GM19240 (cell line): ENCODE measurements around the gene EP400.
"Not testable (repeated sequence)": the region's sequence is repeated elsewhere in the genome, so short reads cannot be mapped to it uniquely, and the experiment has no call there.

ENCODE experiments used
- DNase-seq: peaks from one replicate; pipeline ENCODE4 v3.0.0; 2011; ENCODE audit warnings: low spot score; ENCODE audit not compliant: insufficient read length

The EP400 gene

DNA sequence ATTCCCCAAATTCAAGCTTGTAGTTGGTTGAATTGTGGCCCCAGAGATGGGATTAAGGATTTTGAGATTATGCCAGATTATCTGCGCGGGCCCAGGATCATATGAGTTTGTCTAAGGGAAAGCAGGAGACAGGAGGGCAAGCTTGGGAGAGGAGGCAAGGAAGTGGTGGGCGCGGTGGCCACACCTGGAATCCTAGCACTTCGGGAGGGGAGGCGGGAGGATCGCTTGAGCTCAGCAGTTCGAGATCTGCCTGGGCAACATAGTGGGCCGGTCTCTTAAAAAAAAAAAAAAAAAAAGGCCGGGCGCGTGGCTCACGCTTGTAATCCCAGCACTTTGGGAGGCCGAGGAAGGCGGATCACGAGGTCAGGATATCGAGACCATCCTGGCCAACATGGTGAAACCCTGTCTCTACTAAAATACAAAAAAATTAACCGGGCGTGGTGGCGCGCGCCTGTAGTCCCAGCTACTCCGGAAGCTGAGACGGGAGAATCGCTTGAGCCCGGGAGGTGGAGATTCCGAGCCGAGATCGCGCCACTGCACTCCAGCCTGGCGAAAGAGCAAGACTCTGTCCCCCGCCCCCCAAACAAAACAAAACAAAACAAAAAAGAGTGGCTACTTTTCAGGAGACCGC lies 21.5 kb upstream of the EP400 start:
- DNase-seq, result no peak

DNA sequence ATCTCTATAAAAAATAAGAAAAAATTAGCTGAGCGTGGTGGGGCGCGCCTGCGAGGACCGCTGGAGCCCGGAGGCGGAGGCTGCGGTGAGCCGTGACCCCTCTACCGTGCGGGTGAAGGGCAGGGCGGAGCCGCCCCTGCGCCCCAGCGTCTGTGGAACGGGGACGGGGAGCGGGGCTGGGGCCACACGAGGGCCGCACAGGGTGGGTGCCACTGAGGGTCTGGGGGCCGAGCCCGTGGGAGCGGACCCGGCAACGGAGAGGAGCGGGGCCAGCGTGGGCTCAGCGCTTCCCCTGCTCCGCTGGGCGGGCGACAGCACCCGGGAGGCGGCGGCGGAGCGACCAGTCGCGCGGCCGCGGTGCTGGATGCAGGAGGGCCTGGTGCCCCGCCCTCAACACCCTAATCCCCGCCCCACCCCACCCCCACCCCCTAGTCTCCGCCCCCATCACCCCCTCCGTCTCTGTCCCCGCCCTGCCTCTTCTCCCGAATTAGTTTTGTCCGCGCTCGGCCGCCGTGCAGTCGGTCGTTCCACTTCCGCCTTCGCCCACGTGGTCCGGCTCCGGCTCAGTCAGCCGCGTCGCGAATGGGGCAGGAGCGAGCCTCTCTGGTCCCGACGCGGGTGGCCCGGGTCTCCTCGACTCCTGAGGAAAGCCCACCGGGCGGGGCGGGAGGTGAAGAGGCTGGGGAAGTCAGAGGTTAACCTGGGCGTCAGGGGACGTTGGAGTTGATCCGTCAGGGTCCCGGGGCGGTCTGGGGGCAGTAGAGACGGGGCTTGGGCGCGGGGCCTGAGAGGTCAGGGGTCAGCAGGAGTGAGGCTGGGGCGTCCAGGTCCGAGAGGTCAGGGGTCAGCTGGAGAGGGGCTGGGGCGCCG lies 20.8 kb upstream of the EP400 start, which contains the start of gene PUS1:
TSS of gene PUS1 (plus strand) at position 566 of the 870 bp plus-strand sequence. CDS start 447 bp downstream, outside the sequence.
- peak; percentile 95 for DNase-seq

DNA sequence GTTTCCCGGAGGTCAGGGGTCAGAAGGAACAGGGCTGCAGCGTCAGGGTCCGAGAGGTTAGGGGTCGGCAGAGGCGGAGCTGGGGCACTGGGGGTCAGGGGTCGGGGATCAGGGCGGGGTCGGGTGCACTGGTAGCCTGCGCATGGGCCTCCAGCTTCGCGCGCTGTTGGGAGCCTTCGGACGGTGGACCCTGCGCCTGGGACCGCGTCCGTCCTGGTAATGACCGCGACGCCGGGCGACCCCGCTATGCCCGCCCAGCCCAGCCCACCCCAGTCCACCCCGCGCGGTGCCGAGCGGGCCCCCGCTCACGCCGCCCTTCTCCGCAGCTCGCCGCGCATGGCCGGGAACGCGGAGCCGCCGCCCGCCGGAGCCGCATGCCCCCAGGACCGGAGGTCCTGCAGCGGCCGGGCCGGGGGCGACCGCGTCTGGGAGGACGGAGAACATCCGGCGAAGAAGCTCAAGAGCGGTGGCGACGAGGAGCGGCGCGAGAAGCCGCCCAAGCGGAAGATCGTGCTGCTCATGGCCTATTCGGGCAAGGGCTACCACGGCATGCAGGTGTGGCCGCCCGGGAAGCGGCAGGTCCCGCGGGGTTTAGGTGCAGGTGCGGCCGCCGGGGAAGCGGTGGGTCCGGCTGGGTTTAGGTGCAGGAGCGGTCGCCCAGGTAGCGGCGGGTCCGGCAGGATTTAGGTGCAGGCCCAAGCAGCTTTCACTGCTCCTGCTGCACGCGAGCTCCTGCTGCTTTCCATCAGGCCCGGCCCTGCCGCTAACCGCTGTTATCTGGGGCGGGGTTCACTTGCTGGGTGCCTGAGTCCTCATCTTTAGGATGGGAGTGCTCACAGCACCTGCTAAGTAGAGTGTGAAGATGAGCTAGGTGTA lies 19.9 kb upstream of the EP400 start:
- no peak for DNase-seq

DNA sequence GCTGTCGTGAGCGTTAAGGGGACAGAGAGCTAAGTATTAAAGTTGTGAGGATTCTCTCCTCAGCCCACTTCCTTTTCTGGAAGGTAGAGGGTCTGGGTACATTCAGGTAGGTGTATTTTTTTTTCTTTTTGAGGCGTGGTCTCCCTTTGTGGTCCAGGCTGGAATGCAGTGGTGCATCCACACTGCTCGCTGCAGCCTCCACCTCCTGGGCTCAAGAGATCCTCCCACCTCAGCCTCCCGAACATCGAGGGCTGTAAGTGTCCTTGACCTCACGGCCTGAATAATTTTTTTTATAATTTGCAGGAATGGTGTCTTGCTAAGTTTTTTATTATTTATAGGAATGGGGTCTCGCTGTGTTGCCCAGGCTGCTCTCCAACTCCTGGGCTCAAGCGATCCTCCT lies 19.2 kb upstream of the EP400 start:
- DNase-seq, result no peak

DNA sequence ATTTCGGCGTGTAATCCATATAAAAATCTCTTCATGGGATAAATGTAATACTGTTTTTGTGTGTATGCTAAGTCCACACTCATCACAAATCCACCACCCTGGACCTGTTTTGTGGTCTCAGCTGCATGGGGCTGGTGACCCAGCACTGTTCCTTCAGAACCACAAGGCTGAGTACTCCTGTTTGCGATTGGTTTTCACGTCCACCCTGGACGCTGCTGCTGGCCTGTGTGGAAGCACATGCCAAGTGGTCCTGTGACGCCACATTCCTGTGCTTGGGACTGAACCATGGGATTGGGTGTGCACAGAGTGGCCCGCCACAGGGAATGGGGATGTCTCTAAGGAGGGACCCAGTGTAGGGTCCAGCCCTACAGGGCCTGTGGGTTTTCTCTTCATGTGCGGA lies 16.4 kb upstream of the EP400 start:
- no peak for DNase-seq

DNA sequence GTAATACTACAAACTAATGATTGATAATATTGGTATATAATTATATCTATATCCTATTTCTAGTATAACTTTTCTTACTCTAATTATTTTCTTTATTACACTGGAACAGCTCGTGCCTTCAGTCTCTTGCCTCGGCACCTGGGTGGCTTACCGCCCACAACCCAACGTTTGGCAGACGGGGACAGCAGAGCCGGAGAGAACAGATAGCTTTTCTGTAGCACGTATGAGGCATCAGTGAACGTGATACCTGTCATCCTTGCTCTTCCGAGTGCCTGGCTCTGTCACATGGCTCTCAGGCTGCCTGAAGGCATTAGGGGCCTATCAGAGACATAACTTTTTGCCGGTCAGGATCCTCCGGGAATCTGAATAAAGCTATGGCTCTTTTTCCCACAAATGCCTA lies 15.2 kb upstream of the EP400 start:
- DNase-seq, result no peak

DNA sequence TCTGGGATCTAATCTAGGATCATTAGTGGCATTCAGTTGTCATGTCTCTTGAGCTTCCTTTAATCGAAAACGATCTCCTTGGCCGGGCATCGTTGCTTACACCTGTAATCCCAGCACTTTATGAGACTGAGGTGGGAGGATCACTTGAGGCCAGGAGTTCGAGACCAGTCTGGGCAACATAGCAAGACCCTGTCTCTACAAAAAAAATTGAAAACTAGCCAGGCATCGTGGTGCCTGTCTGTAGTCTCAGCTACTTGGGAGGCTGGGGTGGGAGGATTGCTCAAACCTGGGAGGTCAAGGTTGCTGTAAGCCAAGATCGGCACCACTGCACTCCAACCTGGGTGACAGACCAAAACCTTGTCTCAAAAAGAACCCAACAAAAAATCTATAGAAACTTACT lies 11.7 kb upstream of the EP400 start:
- no peak for DNase-seq

DNA sequence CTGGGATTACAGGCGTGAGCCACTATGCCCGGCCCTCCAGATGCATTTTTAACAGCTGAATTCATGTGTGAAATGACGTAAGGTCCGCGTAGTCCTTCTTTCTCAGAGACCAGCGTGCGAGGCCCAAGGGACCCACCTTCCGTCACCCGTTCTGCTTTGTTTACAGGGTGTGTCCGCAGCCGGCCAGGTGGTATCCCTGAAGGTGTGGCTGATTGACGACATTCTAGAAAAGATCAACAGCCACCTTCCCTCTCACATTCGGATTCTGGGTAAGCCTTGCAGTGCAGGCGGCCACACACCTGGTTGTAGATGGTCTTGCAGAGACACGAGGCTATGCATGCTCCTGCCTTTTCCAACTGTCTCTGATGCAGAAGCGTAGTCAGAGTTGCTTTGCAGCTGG lies 10.7 kb upstream of the EP400 start:
- no peak for DNase-seq

DNA sequence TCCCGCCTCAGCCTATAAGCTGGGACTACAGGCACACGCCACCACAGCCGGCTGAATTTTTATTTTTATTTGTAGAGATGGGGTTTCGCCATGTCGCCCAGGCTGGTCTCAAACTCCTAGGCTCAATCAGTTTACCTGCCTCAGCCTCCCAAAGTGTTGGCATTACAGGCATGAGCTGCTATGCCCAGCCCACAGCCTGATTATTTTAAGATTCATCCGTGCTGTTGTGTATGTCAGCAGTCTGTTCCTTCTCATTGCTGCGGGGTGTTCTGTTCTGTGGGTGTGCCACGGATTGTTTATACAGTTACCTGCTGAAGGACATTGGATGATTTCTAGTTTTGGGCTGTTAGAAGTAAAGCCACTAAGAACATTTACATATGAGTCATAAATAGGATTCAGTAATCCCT lies 9.6 kb upstream of the EP400 start:
- no peak for DNase-seq

DNA sequence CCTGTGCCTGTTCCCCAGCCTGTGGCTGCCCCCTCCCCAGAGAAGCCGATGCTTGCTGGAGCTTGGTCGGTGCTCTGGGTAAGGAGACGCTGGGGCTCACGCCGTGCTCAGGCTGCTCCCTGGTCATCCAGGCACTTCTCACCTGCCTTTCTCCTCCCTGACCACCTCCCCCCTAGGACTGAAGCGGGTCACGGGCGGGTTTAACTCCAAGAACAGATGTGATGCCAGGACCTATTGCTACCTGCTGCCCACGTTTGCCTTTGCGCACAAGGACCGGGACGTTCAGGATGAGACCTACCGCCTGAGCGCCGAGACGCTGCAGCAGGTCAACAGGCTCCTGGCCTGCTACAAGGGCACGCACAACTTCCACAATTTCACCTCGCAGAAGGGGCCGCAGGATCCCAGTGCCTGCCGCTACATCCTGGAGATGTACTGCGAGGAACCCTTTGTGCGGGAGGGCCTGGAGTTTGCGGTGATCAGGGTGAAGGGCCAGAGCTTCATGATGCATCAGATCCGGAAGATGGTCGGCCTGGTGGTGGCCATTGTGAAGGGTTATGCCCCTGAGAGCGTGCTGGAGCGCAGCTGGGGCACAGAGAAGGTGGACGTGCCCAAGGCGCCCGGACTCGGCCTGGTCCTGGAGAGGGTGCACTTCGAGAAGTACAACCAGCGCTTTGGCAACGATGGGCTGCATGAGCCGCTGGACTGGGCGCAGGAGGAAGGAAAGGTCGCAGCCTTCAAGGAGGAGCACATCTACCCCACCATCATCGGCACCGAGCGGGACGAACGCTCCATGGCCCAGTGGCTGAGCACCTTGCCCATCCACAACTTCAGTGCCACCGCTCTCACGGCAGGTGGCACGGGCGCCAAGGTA lies 8.4 kb upstream of the EP400 start:
- DNase-seq, result no peak

DNA sequence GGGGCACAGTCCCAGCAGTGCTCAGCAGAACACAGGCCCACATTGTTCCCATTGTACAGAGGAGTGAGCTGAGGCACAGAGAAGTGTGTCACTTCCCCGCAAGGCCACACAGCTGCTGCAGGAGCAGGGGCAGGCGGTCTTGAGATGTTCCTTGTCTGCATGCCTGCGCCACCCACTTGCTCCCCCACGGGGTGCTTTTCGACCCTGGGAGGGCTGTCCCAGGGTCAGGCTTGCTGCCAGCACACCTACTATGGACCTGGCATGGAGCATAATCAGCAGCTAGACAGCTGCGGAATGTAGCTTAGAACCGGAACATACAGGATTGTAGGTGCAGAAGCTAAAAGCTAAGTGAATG lies 7.8 kb upstream of the EP400 start:
- no peak for DNase-seq

DNA sequence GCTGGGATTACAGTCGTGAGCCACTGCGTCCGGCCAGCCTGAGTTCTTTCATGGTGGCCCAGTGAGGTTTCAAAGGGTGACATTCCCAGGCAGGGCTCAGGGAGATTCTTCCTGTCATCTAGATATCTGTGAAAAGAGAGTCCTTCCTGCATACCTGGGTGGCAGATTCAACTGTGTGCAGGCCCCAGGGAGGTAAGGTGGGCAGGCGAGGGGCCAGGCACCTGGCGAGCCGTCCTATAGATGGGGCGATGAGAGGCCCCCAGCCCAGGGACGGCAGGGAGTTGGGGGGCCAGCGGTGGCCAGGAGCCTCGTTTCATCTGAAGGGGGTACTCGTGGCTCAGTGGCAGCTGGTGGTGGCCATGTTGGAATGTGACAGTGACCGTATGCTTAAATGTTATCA lies 7.1 kb upstream of the EP400 start:
- no peak for DNase-seq

DNA sequence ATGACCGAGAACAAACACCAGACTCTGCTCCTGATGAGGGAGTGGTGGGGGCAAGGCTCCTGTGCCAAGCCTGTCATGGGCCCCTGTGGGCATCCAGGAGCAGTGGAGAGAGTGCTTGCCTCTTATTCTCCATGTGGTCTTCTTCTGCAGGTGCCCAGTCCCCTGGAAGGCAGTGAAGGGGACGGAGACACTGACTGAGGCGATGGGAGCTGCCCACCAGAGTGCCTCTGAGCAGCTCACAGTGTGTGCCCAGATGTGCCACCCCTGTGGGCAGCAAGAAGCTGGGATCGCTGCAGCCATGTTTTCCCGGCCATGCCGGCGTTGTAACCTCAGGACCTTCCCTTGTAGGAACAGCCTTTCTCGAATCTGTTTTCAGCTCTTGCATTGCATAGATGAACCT lies 6.4 kb upstream of the EP400 start:
- DNase-seq, result no peak

DNA sequence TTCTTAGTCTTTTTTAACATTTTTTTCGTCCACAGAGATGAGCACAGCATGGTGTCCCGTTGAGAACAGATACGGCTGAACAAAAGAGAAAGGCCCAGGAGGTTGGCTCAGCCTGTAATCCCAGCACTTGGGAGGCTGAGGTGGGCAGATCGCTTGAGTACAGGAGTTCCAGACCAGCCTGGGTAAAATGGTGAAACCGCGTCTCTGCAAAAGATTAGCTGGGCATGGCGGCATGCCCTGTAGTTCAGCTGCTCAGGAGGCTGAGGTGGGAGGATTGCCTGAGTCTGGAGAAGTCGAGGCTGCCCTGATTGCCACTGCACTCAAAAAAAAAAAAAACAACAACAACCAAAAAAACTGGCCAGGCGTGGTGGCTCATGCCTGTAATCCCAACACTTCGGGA lies 5.9 kb upstream of the EP400 start:
- no peak for DNase-seq

DNA sequence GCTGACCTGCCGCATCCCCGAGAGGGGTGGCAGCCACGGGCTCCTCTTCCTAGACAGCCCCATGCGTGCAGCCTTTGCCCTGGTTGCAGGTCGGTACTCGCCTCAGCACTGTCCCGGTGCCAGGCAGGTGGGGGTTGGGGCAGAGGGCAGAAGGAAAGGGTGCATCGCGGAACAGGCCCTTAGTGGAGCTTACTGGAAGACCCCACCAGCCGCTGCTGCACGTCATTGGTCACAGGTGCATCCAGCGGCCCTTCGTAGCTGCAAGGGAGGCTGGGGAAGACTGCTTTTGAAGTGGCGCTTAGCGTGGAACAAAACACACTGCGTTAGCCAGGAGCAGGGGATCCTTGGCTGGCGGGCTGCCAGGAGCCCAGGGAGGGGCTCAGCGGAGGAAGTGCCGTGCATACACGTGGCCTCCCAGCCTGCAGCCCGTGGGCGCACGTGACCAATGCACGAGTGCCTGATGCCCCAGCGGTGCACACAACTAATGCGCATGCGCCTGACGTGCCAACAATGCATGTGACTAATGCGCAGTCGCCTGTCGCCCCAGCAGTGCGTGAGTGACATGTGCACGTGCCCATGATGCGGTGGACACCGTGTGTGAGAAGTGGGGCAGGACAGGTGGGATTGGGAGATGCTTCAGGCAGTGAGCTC lies 5.0 kb upstream of the EP400 start:
- no peak for DNase-seq

DNA sequence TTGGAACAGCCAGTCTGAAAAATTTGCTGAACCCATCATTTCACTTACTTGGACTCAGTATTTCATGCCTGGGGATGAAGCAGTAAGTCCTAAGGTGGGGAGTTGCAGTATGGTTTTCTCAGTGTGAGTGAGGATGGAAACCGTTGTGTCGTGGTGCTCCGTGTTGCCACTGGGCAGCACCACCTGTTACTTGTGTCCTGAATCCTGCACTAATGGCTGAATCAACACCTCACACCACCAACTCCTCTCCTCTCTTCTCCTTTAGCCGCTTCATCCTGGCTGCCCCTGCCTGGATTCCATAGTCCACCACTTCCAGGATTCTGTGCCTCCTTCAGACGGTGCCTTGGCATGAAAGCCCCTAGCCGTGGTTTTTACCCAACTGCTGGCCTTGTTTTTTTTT lies 3.0 kb upstream of the EP400 start:
- no peak for DNase-seq

DNA sequence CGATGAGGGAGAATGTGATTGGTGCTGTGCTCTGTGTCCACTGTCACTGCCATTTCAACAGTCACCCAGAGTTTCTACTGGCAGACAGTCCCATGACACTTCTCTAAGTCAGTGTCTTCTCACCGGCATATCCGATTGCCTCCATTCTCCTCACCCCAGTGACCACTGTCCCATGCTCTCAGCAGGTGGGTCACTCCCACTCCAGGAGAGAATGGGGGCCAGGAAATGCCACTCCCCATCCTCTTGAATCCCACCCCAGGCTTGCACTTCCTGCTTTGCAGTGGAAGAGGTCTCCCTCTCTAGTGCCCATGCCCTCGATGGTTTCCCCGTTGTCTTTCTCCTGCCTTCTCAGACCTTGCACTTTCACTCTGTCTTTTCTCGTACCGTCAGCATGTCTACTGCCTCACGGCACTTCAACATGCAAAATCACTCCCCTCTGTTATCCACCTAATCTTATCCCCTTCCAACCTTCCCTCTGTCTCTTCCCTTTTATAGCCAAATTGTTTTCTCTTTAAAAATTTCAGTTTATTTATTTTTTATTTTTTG lies 2.2 kb upstream of the EP400 start:
- no peak for DNase-seq

DNA sequence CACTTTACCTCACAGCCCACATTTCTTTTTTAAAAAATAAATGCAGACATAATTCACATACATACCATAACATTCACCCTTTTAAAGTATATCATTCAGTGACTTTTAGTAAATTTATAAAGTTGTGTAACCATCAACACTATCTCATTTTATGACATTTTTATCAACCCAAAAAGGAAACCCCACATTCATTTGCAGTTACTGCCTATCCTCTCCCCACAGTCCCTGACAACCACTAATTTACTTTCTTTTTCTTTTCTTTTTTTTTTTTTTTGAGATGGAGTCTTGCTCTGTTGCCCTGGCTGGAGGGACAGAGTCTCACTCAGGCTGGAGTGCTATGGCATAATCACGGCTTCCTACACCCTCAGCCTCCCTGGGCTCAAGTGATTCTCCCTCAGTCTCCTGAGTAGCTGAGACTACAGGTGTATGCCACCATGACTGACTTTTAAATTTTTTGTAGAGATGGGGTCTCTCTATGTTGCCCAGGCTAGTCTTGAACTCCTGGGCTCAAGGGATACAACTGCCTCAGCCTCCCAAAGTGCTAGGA lies 1.5 kb upstream of the EP400 start:
- no peak for DNase-seq

DNA sequence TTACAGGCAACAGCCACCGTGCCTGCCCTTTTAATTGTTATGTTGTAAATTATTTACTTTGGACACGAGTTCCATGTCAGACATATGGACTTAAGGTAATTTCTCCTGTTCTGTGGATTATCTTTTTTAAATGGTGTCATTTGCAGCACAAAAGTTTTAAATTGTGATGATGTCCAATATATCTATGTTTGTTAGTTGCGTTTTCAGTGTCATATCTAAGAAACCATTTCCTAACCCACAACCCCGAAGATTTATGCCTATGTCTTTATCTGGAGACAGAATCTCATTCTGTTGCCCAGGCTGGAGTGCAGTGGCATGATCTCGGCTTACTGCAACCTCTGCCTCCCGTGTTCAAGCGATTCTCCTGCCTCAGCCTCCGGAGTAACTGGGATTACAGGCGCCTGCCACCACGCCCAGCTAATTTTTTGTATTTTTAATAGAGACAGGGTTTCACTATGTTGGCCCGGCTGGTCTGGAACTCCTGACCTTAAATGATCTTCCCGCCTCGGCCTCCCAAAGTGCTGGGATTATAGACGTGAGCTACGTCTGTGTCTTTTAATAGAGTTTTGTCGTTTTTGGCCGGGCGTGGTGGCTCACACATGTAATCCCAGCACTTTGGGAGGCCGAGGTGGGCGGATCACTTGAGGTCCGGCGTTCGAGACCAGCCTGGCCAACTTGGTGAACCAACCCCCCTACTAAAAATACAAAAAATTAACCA lies 870 bp upstream of the EP400 start:
- not testable (repeated sequence) for DNase-seq
